ENCODE measurements around the gene VAV1. TPM values are rescaled to one million over a fixed set of nuclear protein-coding genes. Genes with fewer than 3 reads are reported as not detected.
A peak's percentile ranks its signal among the peaks of the same experiment; 100 is the strongest.

VAV1 gene
- total and polyA plus RNA-seq, 2 donors (not counting 1 experiment from before 2014, with no cell fraction given): 62.7 to 98.8 TPM

GRCh38 chr19:6733338-6734095 is 39.0 kb upstream of the VAV1 start:
- H4K20me1 ChIP-seq (ENCODE audit: control insufficient read depth, insufficient read depth, low read length, poor library complexity, severe bottlenecking): no peaks in the 10 kb centered on the region
- H2AFZ ChIP-seq (ENCODE audit: insufficient read depth, low read depth, low read length, poor library complexity, severe bottlenecking): no peak overlapping the region
- ChIA-PET CTCF (interaction anchor here (0.9 to 2.0 kb wide), 2 partner anchors 100 to 130 kb away, joined by 3 to 4 read pairs; no protein-coding TSS in a partner anchor), POLR2A (no interaction called here)
- H3K9me3 ChIP-seq (ENCODE audit: control extremely low read depth in 1 of 3, control insufficient read depth in 2 of 3, insufficient read depth in 1 of 3, low read length in 2 of 3): no peaks in the 10 kb centered on the region
- Mint-ChIP-seq H3K27ac (no peak overlapping the region), H3K27me3 (no peaks in the 10 kb centered on the region), H3K9me3 (ENCODE audit: insufficient read depth) (no peaks in the 10 kb centered on the region), H3K4me3 (no peak overlapping the region), H3K4me1 (peaks cover 30% of the 10 kb centered on the region)
- 97% methylated on average over 29 of the region's 29 CpGs for WGBS (ENCODE audit: insufficient coverage)
- H3K27ac ChIP-seq (ENCODE audit: low read length in 2 of 2): no peak overlapping the region
- H3K4me3 ChIP-seq (ENCODE audit: control extremely low read depth in 1 of 5, extremely low read depth in 1 of 5, insufficient read depth in 1 of 5, low read depth in 2 of 5, low read length in 4 of 5): no peak overlapping the region
- no peak overlapping the region for H3K9ac ChIP-seq (ENCODE audit: low read length)
- ATAC-seq (ENCODE audit: low read depth) (no peak), DNase-seq (no peak)
- intact Hi-C loops (cut with micrococcal nuclease): no loop called here
- H3K4me1 ChIP-seq (ENCODE audit: control insufficient read depth in 2 of 2, insufficient read depth in 2 of 2, low read length in 2 of 2): peaks cover 21 to 27% of the 10 kb centered on the region in 2 donors
- H3K79me2 ChIP-seq (ENCODE audit: control insufficient read depth, insufficient read depth, low read length): peaks cover 14% of the 10 kb centered on the region
- peaks cover 0 to 10% of the 10 kb centered on the region in 2 experiments for H3K36me3 ChIP-seq (replicated peaks in 1 of 2; ENCODE audit: control extremely low read depth in 1 of 2, control insufficient read depth in 1 of 2, extremely low read depth in 1 of 2, insufficient read depth in 2 of 2, low read length in 1 of 2)
- TF ChIP-seq CTCF (IDR thresholded peaks at IDR 0.05) (peak; percentile 23), EZH2 (IDR thresholded peaks at IDR 0.05; ENCODE audit: borderline replicate concordance, insufficient read depth, low read depth, low read length, poor library complexity, severe bottlenecking) (no peak)
- no peak overlapping the region for H3K4me2 ChIP-seq (replicated peaks; ENCODE audit: low read depth, low read length, poor library complexity, severe bottlenecking)
- H3K27me3 ChIP-seq (replicated peaks in 1 of 4; ENCODE audit: control extremely low read depth in 1 of 4, control insufficient read depth in 3 of 4, insufficient read depth in 4 of 4, low read length in 3 of 4): no peaks in the 10 kb centered on the region

- Histone ChIP-seq H3K27me3 (replicated peaks in 1 of 4; ENCODE audit: control extremely low read depth in 1 of 4, control insufficient read depth in 3 of 4, insufficient read depth in 4 of 4, low read length in 3 of 4) (no peaks in the 10 kb centered on the region), H3K4me1 (ENCODE audit: control insufficient read depth in 2 of 2, insufficient read depth in 2 of 2, low read length in 2 of 2) (peaks cover 24 to 29% of the 10 kb centered on the region in 2 donors), H3K27ac (ENCODE audit: low read length in 2 of 2) (no peak overlapping the region), H3K9ac (ENCODE audit: low read length) (no peak overlapping the region), H3K36me3 (replicated peaks in 1 of 2; ENCODE audit: control extremely low read depth in 1 of 2, control insufficient read depth in 1 of 2, extremely low read depth in 1 of 2, insufficient read depth in 2 of 2, low read length in 1 of 2) (peaks cover 0 to 10% of the 10 kb centered on the region in 2 experiments), H3K4me2 (replicated peaks; ENCODE audit: low read depth, low read length, poor library complexity, severe bottlenecking) (no peak overlapping the region), H3K4me3 (ENCODE audit: control extremely low read depth in 1 of 5, extremely low read depth in 1 of 5, insufficient read depth in 1 of 5, low read depth in 2 of 5, low read length in 4 of 5) (no peak overlapping the region), H3K9me3 (ENCODE audit: control extremely low read depth in 1 of 3, control insufficient read depth in 2 of 3, insufficient read depth in 1 of 3, low read length in 2 of 3) (no peaks in the 10 kb centered on the region), H3K79me2 (ENCODE audit: control insufficient read depth, insufficient read depth, low read length) (peaks cover 14% of the 10 kb centered on the region), H2AFZ (ENCODE audit: insufficient read depth, low read depth, low read length, poor library complexity, severe bottlenecking) (no peak overlapping the region), H4K20me1 (ENCODE audit: control insufficient read depth, insufficient read depth, low read length, poor library complexity, severe bottlenecking) (no peaks in the 10 kb centered on the region)
- Mint-ChIP-seq H3K4me1 (peaks cover 31% of the 10 kb centered on the region), H3K4me3 (no peak overlapping the region), H3K27me3 (no peaks in the 10 kb centered on the region), H3K9me3 (ENCODE audit: insufficient read depth) (no peaks in the 10 kb centered on the region), H3K27ac (no peak overlapping the region)
- no peak for ATAC-seq (ENCODE audit: low read depth)
- intact Hi-C loops (cut with micrococcal nuclease): no loop called here
- 98% methylated on average over 20 of the region's 20 CpGs for WGBS (ENCODE audit: insufficient coverage)
- TF ChIP-seq EZH2 (IDR thresholded peaks at IDR 0.05; ENCODE audit: borderline replicate concordance, insufficient read depth, low read depth, low read length, poor library complexity, severe bottlenecking) (no peak), CTCF (IDR thresholded peaks at IDR 0.05) (no peak)
- CTCF ChIA-PET: interaction anchor here (0.9 to 5.1 kb wide), 4 partner anchors 19 to 129 kb away, joined by 3 to 118 read pairs (median 13); no protein-coding TSS in a partner anchor
- no peak for DNase-seq
- POLR2A ChIA-PET: interaction anchor here (1.4 kb wide), 1 partner anchor 104 kb away, joined by 3 read pairs; no protein-coding TSS in a partner anchor
These were observed 38.3 kb upstream of the VAV1 start for GRCh38 chr19:6734096-6734696.
